H1 (cell line): ENCODE measurements around the gene SMTNL2. TPM values are rescaled to one million over a fixed set of nuclear protein-coding genes. Genes with fewer than 3 reads are reported as not detected.
A peak's percentile ranks its signal among the peaks of the same experiment; 100 is the strongest.

ENCODE experiments used
- BRCA1 ChIP-seq: IDR thresholded peaks from 2 replicates; pipeline ENCODE4 v1.6.1; 2012; ENCODE audit warnings: low read depth, low read length, improper control_type of control experiment
- SRF ChIP-seq: IDR thresholded peaks from 2 replicates; pipeline ENCODE4 v1.6.1; 2011; ENCODE audit warnings: mild to moderate bottlenecking, low read depth, low read length, moderate library complexity
- polyA plus RNA-seq, 7 experiments: library from polyadenylated mRNA; depleted of rRNA in 3 of 7; stranded (reverse) in 5 of 7; unstranded in 2 of 7; fragments of >200 nt in 5 of 7; fragments of 200-250 nt in 2 of 7; gene quantifications; 1 replicate in 5 of 7; 2 replicates in 1 of 7; 4 replicates in 1 of 7; pipeline versions ENCODE4 v1.2.1 to v1.2.3, GENCODE V29; 2011 to 2013; ENCODE audit warnings: missing spikeins in 2 of 7, mixed read lengths in 2 of 7
- total RNA-seq: library from RNA; stranded (reverse); fragmentation: NEBNext Ultra II Directional; extraction: Animal tissue kit (Norgen Biotek cat#: 25700); gene quantifications from 2 replicates; pipeline ENCODE4 v1.2.1, GENCODE V29; 2021
- TF ChIP-seq, protein P1 (sequence below): fragments of 300-600 bp; sonication (generic); IDR thresholded peaks from 2 replicates; pipeline ENCODE4 v1.7.1; 2012; ENCODE audit warnings: low read length, moderate library complexity, mild to moderate bottlenecking, inconsistent platforms; ENCODE audit not compliant: insufficient replicate concordance

SMTNL2 gene
- total and polyA plus RNA-seq, 2 of the 8 experiments (the other 6 are each of a cell fraction or from before 2014, with no cell fraction given): 3.6 to 4.5 TPM

DNA sequence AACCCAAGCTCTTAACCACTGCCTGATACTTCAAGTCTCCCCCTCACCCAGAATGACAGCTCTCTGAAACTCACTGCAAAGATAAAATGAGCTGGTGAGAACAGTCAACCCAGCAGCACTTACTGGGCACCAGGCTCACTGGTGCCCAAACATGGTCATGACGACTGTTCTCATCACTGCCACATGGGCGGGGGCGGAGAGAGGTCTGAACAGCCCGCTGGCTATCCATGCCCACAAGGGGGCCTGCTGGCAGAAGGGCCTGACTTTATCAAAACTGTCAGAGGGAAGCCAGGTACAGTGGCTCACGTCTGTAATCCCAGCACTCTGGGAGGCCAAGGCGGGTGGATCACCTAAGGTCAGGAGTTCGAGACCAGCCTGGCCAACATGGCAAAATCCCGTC lies 33.2 kb upstream of the SMTNL2 start (continued):
- TF ChIP-seq, protein P1, sequence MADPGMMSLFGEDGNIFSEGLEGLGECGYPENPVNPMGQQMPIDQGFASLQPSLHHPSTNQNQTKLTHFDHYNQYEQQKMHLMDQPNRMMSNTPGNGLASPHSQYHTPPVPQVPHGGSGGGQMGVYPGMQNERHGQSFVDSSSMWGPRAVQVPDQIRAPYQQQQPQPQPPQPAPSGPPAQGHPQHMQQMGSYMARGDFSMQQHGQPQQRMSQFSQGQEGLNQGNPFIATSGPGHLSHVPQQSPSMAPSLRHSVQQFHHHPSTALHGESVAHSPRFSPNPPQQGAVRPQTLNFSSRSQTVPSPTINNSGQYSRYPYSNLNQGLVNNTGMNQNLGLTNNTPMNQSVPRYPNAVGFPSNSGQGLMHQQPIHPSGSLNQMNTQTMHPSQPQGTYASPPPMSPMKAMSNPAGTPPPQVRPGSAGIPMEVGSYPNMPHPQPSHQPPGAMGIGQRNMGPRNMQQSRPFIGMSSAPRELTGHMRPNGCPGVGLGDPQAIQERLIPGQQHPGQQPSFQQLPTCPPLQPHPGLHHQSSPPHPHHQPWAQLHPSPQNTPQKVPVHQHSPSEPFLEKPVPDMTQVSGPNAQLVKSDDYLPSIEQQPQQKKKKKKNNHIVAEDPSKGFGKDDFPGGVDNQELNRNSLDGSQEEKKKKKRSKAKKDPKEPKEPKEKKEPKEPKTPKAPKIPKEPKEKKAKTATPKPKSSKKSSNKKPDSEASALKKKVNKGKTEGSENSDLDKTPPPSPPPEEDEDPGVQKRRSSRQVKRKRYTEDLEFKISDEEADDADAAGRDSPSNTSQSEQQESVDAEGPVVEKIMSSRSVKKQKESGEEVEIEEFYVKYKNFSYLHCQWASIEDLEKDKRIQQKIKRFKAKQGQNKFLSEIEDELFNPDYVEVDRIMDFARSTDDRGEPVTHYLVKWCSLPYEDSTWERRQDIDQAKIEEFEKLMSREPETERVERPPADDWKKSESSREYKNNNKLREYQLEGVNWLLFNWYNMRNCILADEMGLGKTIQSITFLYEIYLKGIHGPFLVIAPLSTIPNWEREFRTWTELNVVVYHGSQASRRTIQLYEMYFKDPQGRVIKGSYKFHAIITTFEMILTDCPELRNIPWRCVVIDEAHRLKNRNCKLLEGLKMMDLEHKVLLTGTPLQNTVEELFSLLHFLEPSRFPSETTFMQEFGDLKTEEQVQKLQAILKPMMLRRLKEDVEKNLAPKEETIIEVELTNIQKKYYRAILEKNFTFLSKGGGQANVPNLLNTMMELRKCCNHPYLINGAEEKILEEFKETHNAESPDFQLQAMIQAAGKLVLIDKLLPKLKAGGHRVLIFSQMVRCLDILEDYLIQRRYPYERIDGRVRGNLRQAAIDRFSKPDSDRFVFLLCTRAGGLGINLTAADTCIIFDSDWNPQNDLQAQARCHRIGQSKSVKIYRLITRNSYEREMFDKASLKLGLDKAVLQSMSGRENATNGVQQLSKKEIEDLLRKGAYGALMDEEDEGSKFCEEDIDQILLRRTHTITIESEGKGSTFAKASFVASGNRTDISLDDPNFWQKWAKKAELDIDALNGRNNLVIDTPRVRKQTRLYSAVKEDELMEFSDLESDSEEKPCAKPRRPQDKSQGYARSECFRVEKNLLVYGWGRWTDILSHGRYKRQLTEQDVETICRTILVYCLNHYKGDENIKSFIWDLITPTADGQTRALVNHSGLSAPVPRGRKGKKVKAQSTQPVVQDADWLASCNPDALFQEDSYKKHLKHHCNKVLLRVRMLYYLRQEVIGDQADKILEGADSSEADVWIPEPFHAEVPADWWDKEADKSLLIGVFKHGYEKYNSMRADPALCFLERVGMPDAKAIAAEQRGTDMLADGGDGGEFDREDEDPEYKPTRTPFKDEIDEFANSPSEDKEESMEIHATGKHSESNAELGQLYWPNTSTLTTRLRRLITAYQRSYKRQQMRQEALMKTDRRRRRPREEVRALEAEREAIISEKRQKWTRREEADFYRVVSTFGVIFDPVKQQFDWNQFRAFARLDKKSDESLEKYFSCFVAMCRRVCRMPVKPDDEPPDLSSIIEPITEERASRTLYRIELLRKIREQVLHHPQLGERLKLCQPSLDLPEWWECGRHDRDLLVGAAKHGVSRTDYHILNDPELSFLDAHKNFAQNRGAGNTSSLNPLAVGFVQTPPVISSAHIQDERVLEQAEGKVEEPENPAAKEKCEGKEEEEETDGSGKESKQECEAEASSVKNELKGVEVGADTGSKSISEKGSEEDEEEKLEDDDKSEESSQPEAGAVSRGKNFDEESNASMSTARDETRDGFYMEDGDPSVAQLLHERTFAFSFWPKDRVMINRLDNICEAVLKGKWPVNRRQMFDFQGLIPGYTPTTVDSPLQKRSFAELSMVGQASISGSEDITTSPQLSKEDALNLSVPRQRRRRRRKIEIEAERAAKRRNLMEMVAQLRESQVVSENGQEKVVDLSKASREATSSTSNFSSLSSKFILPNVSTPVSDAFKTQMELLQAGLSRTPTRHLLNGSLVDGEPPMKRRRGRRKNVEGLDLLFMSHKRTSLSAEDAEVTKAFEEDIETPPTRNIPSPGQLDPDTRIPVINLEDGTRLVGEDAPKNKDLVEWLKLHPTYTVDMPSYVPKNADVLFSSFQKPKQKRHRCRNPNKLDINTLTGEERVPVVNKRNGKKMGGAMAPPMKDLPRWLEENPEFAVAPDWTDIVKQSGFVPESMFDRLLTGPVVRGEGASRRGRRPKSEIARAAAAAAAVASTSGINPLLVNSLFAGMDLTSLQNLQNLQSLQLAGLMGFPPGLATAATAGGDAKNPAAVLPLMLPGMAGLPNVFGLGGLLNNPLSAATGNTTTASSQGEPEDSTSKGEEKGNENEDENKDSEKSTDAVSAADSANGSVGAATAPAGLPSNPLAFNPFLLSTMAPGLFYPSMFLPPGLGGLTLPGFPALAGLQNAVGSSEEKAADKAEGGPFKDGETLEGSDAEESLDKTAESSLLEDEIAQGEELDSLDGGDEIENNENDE: no peak
- TF ChIP-seq BRCA1 (no peak), SRF (peak; percentile 83)
- TF ChIP-seq, all 59 proteins: peak for 3
